ENCODE measurements around the gene INSRR.

The INSRR gene

DNA sequence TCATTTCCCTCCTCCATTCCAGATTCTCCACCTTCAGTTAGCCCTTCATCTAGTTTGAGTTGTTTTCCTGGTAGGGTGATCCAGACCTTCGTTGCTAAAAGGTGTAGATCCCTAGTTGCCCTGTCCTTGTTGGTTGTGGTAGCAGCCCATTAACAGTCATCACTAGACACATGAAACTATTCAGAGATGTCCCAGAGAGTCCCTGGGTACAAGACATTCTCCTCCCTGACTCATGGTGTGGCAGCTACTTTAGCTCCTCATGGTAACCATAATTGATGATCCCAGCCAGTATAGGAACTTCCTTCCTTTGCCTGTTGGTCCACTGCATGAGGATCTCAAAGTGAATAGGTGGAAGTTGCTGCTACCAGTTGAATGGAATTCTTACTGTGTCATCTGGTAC lies 36.2 kb downstream of the INSRR start:
- no peak for DNase-seq

DNA sequence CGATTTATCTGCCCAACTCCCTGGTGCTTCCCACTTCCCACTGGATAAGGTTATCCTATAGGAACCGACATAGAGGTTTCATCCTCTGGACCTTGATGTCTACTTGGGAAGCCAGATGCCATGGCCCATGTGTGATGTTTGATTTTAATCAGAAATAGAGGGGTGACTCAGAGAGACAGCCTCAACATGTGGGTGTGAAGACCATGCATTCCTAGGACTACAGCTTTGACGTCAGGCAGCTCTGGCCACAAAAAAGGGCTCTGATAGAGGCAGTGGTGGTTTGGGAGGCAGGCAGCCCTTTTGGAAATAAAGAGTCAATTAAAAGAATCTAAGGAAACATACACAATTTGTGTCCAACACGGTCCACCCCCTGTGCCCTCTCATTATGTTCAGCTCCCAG lies 37.1 kb downstream of the INSRR start:
- DNase-seq: no peak

DNA sequence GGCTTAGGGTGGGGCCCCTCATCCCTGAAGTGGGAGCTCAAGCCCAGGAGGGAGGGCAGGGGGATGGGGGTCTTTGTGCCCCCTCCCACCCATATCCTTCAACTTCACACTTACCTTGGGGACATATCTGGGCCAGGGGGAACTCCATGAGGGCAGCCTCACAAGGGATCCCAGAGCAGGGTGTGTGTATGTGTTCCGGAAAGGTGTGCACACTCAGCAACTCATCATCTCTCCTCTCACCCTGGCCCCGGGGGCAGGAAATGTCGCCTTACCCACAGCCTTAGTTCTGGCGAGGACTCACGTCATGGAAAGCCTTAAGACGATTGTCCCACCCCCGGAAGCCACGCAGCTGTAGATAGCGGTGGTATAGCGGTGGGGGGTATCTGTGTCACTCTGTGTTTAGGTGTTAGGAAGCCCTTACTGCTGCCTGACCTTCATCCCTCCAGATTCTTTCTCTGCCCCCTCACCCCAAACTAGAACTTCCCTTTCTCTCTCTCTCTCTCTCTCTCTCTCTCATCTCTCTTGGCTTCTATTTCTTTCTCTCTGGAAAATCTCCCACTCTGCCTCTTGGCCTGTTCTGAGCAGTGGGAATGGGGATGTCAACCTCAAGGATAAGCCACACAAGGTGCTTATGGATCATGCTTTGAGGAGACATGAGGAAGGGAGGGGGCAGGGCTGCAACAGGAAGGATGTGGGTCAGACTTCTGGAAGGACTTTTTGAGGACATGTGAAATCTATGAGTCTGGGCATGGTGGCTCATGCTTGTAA lies 42.2 kb downstream of the INSRR start, which contains the start of gene SH2D2A:
TSS of gene SH2D2A (minus strand) at position 288 of the 768 bp plus-strand sequence. CDS start at position 148, 140 bp downstream.
- peak; percentile 61 for DNase-seq

DNA sequence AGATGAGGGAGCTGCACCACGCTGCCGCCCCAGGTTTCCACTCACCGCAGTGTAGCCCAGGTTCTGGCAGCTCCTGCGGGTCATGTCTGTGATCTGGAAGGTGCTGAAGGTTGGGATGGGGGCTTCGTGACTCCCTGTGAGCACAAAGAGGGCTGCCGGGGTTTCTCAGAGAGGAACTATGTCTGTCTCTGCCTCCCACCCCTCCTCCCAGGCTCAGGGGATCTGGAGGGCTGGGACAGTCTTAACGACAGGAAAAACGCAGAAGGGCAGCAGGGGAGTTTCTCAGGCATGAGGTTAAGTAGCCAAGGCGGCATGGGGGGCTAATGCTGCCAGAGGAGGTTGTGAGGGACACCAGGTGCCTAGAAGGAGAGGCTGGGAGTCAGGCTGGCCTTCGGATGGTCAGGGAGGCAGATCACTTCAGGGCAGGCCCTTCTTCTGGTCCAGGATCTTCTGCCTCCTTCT lies 42.9 kb downstream of the INSRR start:
- no peak for DNase-seq

- peak; percentile 83 for DNase-seq
Measured at GRCh38 chr1:156815307-156815826, 43.5 kb downstream of the INSRR start.

DNA sequence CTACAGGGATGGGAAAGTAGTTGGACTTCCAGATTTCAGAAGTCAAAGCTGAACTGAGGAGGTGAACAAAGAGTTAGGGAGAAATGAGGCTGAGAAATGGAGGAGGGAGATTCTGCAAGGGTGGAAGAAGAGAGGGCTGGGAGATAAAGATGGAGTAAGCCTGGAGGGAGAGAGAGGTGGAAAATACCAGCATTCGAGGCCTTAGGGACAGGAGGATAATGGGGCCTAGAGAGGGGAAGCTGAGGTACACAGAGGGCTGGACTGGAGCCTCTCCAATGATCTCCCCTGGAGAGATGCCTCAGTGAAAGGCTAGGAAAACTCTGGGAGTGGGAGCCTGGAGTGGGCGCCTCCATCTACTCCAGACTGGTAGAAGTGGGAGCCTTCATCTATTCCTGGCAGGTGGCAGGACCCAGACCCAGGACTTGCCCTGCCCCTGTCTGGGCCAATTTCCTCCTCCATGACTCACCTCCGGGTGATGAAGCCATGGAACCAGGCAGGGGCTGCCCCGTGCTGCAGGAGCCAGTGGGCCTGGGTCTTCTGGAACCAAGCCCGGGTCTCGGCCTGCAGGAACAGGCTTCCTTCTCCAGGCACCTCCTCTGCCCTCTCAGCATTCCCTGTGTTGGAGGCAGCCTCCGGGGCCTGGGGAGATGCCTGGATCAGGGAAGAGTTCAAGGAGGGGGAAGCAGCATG lies 44.2 kb downstream of the INSRR start:
- DNase-seq: no peak

GRCh38 chr1:156813750-156814570 lies 45.0 kb downstream of the INSRR start:
- peak; percentile 69 for DNase-seq

DNA sequence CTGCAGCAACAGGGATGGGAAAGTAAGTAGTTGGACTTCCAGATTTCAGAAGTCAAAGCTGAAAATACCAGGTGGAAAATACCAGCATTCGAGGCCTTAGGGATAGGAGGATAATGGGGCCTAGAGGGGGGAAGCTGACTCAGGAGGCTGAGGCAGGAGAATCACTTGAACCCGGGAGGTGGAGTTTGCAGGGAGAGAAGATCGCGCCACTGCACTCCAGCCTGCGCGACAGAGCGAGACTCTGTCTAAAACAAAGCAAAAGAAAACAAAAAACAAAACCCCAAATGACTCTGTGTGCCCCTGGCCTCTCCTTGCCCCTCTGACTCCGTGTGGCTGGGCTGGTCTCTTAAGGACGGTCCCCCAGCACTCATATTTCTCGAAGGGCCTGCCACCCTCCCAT lies 45.6 kb downstream of the INSRR start:
- no peak for DNase-seq

DNA sequence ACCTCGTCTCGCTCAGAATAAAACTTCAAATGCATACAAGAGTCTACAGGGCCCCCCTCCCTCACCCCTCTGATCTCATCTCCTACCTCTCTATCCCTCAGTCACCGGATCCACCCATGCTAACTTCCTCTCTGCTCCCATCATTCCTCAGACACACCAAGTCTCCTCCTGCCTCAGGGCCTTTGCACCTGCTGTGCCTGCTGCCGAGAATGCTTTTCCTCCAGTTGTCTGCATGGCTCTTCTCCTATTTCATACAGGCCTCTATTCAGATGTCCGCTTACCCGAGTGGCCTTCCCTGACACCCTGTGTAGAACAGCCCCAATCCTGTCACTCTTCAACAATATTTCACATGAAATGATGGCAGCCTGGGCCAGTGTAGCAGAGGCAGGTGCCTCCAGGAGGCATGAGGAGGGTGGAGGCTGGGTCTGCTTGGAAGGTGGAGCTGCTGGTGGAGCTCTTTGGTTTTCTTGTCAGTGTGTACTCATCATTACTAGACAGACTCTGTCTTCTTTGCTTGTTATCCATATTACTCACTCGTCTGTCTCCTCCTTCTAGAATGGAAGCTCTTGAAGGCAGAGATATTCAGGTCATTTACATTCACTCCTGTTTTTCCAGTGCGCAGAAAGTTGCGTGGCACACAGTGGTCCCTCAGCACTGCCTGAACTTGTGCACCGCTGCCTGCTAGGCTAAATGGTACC lies 46.5 kb downstream of the INSRR start:
- no peak for DNase-seq

GRCh38 chr1:156811168-156811567 lies 47.7 kb downstream of the INSRR start:
- no peak for DNase-seq

GRCh38 chr1:156809711-156810366 lies 49.1 kb downstream of the INSRR start:
- no peak for DNase-seq

DNA sequence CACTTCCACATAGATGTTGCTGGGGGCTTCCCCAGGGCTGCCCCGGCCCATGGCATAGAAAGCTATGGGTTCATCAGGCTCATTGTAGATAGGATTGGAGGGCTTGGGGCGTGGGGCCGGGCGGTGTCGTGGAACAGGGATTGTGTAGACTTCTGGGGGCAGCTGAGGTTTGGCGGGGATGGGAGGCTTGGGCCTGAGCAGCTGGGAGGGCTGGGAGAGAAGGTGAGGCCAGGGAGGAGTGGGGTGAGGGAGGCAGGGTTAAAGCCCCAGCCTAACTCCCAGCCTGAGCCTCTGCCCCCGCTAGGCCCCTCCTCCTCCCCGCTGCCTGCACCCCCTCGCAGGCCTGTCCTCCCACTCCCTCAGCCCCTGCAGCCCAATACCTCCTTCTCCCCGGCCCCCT lies 49.6 kb downstream of the INSRR start:
- DNase-seq: no peak

- no peak for DNase-seq
Measured at GRCh38 chr1:156808186-156809030, 50.5 kb downstream of the INSRR start.

DNA sequence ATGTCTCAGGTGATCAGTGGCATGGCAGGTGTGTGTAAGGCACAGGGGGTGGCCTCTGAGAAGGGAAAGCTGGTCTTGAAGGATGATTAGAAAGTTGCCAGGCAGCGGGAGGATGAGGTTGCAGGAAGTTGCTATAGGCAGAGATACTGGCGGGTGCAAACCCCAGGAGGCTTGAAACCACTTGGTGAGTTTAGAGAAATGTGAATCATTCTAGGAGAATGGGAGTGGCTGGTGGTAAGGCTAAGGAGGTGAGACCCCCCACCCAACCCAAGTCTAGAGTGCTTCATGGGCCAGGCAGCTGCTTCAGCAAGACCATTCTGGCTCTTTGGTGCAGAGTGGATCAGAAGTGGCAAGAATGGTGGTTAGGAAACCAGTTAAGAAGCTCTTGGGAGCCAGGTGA lies 51.3 kb downstream of the INSRR start:
- no peak for DNase-seq

- no peak for DNase-seq
Measured at GRCh38 chr1:156806512-156807440, 52.1 kb downstream of the INSRR start.

DNA sequence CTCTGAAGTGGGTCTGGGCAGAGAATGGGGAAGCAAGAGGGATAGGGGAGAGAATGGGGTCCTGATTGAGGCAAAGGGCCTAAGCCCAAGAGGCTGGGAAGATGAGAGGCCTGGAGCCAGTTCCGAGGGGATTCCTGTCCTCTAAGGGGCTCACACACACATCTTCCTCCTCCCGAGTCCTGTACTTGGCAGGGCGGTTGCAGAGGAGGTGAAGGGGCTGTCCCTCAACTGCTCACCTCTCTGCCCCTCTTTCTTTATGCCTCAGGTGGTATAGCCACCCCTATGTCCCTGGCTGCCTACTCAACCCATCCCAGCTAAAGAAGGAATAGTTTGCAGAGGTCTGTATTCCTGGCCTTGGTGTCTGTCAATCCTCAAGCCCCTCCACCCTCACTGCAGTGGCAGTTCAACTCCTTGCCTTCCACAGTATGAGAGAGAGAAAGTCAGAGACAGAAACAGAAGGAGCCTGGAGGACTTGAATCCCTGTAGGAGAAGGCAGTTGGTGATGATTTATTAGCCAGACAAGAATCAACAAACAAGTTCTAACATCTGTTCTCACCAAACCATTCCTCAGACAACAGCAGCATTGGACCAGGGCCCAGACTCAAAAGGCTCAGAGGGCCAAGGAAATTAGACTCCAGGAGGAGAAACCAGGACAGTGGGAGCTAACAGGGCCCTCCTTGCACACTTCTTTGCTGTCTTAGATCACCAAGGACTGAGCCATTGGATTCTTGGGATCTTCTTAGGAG lies 53.0 kb downstream of the INSRR start:
- DNase-seq: peak; percentile 69

DNA sequence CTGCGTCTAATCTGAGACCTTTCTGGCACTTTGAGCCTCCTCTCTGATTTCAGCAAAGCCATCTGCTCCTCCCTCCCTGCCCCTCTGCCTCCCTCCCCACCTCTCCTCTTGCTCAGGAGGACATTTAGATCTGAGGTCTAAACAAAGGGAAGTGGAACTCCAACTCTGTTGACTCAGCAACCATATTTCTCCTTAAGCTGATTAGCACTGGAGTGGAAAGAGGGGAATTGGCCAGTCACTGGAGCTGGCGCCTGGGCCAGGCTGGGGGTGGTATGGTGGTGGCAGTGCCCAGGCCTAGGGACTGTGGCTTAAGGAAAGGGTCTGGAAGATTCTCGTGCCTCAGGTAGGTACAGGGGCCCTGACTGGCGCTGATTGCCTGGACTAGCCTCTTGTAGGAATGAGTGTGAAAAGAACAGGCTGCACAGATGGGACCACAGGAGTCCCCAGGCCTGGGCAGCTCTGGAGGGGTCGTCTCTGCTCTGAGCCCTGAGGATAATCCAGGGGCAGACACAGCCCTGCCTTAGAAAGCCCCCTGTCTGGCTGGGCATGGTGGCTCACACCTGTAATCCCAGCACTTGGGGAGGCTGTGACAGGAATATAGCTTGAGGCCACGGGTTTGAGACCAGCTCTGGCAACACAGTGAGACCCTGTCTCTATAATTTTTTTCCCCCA lies 54.2 kb downstream of the INSRR start:
- no peak for DNase-seq

DNA sequence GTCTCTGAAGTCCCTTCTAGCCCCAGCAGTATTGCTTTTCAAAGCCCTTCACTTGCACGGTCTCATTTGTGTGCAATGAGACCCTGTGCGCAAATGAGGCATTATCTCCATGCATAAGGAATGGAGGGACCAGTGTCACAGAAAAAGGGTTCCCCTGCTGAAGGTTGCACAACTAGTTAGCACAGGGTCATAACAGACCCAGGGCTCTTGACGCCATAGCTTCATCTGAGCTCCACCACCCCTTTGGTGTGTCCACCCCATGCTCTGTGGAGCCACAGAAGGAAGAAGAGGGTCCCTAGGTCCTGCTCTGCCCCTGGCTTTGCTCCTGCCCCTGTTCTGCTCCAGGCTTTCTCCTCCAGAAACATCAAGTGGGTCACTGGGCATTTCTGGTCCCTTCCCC lies 54.9 kb downstream of the INSRR start:
- no peak for DNase-seq
